ENCODE data around the gene CCDC12. TPM values are rescaled to one million over a fixed set of nuclear protein-coding genes. Genes with fewer than 3 reads are reported as not detected.

CCDC12 gene
- total RNA-seq, 1 experiment from 2014 or later, result 44.2 TPM

DNA sequence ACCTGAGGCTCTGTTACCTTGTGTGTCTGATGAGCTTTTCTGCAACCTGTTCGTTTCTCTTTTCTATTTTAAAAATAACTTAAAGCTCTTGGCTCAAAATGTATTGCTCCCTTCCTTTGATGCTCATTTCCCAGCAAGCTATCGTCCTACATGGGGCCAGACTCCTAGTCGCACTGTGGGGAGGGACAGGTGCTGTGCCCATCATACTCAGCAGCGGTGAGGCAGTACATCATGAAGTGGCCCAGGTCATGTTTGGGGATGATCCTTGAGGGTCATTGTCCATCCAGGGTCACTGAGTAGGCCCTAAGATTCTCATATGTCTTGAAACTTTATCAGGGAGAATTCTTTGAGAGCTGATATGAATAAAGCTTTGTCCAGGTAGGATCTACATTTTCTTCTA lies 57.9 kb downstream of the CCDC12 start:
- peaks cover 69% of the 10 kb centered on the region for H3K36me3 ChIP-seq (ENCODE audit: low read depth, low read length)
- peaks cover 4% of the 10 kb centered on the region; the same call in 1 of the 2 replicates for H3K4me1 ChIP-seq (ENCODE audit: insufficient read depth, low read length)
- ChIA-PET CTCF (no interaction called here), POLR2A (ENCODE audit: unreplicated experiment) (no interaction called here)
- ATAC-seq, result no peak
- H2AFZ ChIP-seq (ENCODE audit: low read length), result no peak overlapping the region
- no peak overlapping the region for H3K4me2 ChIP-seq (ENCODE audit: low read length)
- H3K9me3 ChIP-seq (ENCODE audit: low read length), result no peaks in the 10 kb centered on the region
- H3F3A ChIP-seq (ENCODE audit: low read length, unreplicated experiment), result no peaks in the 10 kb centered on the region
- no peaks in the 10 kb centered on the region for H3K27me3 ChIP-seq (ENCODE audit: low read length)
- no peak overlapping the region for H3K4me3 ChIP-seq (ENCODE audit: low read length)
- no peak overlapping the region for H3K9ac ChIP-seq (ENCODE audit: low read length)
- no peaks in the 10 kb centered on the region for H3K9me2 ChIP-seq (replicated peaks; ENCODE audit: low read length)
- TF ChIP-seq EZH2phosphoT487 (IDR thresholded peaks at IDR 0.05; ENCODE audit: borderline replicate concordance, low read length), result no peak
- no peak for TF ChIP-seq EZH2 (IDR thresholded peaks at IDR 0.05; ENCODE audit: low read length, unreplicated experiment)
- TF ChIP-seq, protein P1, sequence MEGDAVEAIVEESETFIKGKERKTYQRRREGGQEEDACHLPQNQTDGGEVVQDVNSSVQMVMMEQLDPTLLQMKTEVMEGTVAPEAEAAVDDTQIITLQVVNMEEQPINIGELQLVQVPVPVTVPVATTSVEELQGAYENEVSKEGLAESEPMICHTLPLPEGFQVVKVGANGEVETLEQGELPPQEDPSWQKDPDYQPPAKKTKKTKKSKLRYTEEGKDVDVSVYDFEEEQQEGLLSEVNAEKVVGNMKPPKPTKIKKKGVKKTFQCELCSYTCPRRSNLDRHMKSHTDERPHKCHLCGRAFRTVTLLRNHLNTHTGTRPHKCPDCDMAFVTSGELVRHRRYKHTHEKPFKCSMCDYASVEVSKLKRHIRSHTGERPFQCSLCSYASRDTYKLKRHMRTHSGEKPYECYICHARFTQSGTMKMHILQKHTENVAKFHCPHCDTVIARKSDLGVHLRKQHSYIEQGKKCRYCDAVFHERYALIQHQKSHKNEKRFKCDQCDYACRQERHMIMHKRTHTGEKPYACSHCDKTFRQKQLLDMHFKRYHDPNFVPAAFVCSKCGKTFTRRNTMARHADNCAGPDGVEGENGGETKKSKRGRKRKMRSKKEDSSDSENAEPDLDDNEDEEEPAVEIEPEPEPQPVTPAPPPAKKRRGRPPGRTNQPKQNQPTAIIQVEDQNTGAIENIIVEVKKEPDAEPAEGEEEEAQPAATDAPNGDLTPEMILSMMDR (conservative IDR thresholded peaks at IDR 0.05; ENCODE audit: low read depth, low read length), result no peak
- intact Hi-C loops (cut with micrococcal nuclease), result no loop called here
- DNase-seq, result no peak
- no peaks in the 10 kb centered on the region for H3K79me2 ChIP-seq (ENCODE audit: low read length)
- no peak overlapping the region for H3K27ac ChIP-seq (ENCODE audit: low read length)
- 0 out of 2 replicates have a peak, but pooled peaks cover under 1% of the 10 kb centered on the region for H4K20me1 ChIP-seq (ENCODE audit: low read length)
- no TSS peak for BruUV-seq (replicated peaks)

DNA sequence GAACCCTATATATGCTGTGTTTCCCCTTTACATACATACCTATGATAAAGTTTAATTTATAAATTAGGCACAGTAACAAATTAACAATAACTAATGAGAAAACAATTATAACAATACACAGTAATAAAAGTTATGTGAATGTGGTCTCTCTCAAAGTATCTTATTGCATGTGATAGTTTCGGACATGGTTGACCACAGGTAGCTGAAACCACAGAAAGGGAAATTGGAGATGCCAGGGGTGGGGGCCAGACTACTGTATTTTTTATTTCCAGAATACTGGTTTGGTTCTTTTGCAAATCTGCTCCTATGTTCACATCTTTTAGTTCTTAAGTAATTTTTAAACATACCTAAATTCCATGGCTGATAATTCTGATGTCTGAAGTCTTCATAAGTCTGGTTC lies 58.3 kb downstream of the CCDC12 start:
- no peak for TF ChIP-seq EZH2phosphoT487 (IDR thresholded peaks at IDR 0.05; ENCODE audit: borderline replicate concordance, low read length)
- TF ChIP-seq, protein P1 (conservative IDR thresholded peaks at IDR 0.05; ENCODE audit: low read depth, low read length), result no peak
- TF ChIP-seq EZH2 (IDR thresholded peaks at IDR 0.05; ENCODE audit: low read length, unreplicated experiment), result no peak
- H3K9me3 ChIP-seq (ENCODE audit: low read length), result no peaks in the 10 kb centered on the region
- no peaks in the 10 kb centered on the region for H3K27me3 ChIP-seq (ENCODE audit: low read length)
- ChIA-PET POLR2A (ENCODE audit: unreplicated experiment) (no interaction called here), CTCF (no interaction called here)
- no peak overlapping the region for H2AFZ ChIP-seq (ENCODE audit: low read length)
- no peaks in the 10 kb centered on the region for H4K20me1 ChIP-seq (ENCODE audit: low read length)
- H3K9me2 ChIP-seq (replicated peaks; ENCODE audit: low read length), result no peaks in the 10 kb centered on the region
- ATAC-seq (no peak), DNase-seq (no peak)
- H3K27ac ChIP-seq (ENCODE audit: low read length), result no peak overlapping the region
- peaks cover 5% of the 10 kb centered on the region; the same call in 1 of the 2 replicates for H3K4me1 ChIP-seq (ENCODE audit: insufficient read depth, low read length)
- intact Hi-C loops (cut with micrococcal nuclease), result no loop called here
- no peaks in the 10 kb centered on the region for H3K79me2 ChIP-seq (ENCODE audit: low read length)
- H3K4me3 ChIP-seq (ENCODE audit: low read length), result no peak overlapping the region
- BruUV-seq (replicated peaks), result TSS peak; percentile 1
- no peaks in the 10 kb centered on the region for H3F3A ChIP-seq (ENCODE audit: low read length, unreplicated experiment)
- peaks cover 68% of the 10 kb centered on the region for H3K36me3 ChIP-seq (ENCODE audit: low read depth, low read length)
- H3K9ac ChIP-seq (ENCODE audit: low read length), result no peak overlapping the region
- H3K4me2 ChIP-seq (ENCODE audit: low read length), result no peak overlapping the region

DNA sequence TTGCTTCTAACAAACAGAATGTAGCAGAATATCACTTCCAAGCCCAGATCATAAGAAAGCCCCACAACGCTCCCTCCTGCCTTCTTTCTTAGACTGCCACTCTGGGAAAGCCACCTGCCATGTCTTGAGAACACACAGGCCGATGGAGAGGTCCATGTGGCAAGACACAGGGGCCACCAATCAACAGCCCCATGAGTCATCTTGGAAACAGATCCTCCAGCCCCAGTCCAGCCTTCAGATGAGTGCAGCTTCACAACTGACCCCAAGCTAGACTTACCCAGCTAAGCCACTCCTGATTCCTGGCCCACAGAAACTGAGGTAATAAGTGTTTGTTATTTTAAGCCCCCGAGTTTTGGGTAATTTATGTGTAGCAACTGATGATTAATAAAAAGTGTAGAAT lies 59.3 kb downstream of the CCDC12 start:
- no TSS peak for BruUV-seq (replicated peaks)
- POLR2A ChIA-PET (ENCODE audit: unreplicated experiment), result no interaction called here
- TF ChIP-seq, protein P1 (conservative IDR thresholded peaks at IDR 0.05; ENCODE audit: low read depth, low read length), result no peak
- TF ChIP-seq EZH2 (IDR thresholded peaks at IDR 0.05; ENCODE audit: low read length, unreplicated experiment), result no peak
- no peak for TF ChIP-seq EZH2phosphoT487 (IDR thresholded peaks at IDR 0.05; ENCODE audit: borderline replicate concordance, low read length)

More for the DNA sequence above, 59.3 kb downstream of the CCDC12 start:
- ATAC-seq (no peak), DNase-seq (no peak)
- Histone ChIP-seq H3K9ac (ENCODE audit: low read length) (no peak overlapping the region), H3K36me3 (ENCODE audit: low read depth, low read length) (peaks cover 59% of the 10 kb centered on the region), H3K9me3 (ENCODE audit: low read length) (no peaks in the 10 kb centered on the region), H3K4me2 (ENCODE audit: low read length) (no peak overlapping the region), H2AFZ (ENCODE audit: low read length) (no peak overlapping the region), H3K27ac (ENCODE audit: low read length) (no peak overlapping the region), H3F3A (ENCODE audit: low read length, unreplicated experiment) (no peaks in the 10 kb centered on the region), H3K9me2 (replicated peaks; ENCODE audit: low read length) (no peaks in the 10 kb centered on the region), H3K27me3 (ENCODE audit: low read length) (no peaks in the 10 kb centered on the region), H4K20me1 (ENCODE audit: low read length) (no peaks in the 10 kb centered on the region), H3K4me1 (ENCODE audit: insufficient read depth, low read length) (peaks cover 5% of the 10 kb centered on the region; the same call in 1 of the 2 replicates), H3K4me3 (ENCODE audit: low read length) (no peak overlapping the region), H3K79me2 (ENCODE audit: low read length) (no peaks in the 10 kb centered on the region)
- CTCF ChIA-PET, result no interaction called here
- intact Hi-C loops (cut with micrococcal nuclease), result no loop called here
